DMS53 treated with DMSO at 0.1 percent for 48 hours (cell line): ENCODE data around the gene SCIMP.
"Not testable (repeated sequence)": the region's sequence is repeated elsewhere in the genome, so short reads cannot be mapped to it uniquely, and the experiment has no call there.

Experiments used
- DNase-seq: peaks from one replicate; lab custom pipeline; 2025; ENCODE audit not compliant: unreplicated experiment; lab: John Stamatoyannopoulos, UW

The SCIMP gene

GRCh38 chr17:5238333-5238732 lies 3.7 kb upstream of the SCIMP start:
- DNase-seq, result no peak

GRCh38 chr17:5237541-5238016 lies 2.9 kb upstream of the SCIMP start:
- DNase-seq, result peak; percentile 88

DNA sequence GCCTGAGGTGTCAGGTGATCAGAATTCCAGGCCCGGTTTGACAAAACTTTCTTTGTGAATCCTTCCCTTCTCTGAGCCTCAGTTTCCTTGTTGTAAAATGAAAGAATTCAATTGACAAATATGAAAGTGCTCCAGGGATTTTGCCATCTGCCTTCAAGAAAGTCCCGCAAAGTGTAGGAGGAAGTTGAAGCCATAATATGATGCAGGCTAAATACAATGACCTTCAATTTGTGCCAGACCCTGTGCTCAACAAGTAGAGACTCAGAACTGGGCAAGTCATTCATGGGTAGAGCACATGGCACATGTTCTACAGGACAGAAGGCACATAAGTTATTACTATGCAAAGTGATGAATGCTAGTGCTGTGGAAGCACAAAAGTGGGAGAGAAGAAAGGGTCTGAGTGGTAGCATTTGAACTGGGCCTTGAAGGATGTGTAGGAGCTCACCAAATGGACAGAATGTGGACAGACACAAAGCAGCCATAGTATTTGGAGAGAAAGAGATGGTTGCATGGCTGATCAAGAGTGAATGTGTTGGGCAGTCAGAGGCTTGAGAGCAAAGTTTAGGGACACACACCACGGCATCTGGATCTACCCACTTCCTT lies 2.4 kb upstream of the SCIMP start:
- DNase-seq, result no peak

DNA sequence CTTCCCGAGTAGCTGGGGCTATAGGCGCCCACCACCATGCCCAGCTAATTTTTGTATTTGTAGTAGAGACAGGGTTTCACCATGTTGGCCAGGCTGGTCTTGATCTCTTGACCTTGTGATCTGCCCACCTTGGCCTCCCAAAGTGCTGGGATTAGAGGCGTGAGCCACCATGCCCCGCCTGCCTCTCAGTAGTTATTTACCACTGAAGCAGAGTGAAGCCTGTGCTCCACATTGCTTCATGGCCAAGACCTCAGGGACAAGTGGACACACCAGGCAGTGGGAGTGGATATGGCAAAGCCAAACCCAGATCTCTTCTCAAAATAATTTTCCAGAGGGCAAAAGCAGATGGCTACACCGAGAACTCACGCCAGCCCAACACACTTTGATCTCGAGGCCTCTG lies 1.2 kb downstream of the SCIMP start:
- not testable (repeated sequence) for DNase-seq

DNA sequence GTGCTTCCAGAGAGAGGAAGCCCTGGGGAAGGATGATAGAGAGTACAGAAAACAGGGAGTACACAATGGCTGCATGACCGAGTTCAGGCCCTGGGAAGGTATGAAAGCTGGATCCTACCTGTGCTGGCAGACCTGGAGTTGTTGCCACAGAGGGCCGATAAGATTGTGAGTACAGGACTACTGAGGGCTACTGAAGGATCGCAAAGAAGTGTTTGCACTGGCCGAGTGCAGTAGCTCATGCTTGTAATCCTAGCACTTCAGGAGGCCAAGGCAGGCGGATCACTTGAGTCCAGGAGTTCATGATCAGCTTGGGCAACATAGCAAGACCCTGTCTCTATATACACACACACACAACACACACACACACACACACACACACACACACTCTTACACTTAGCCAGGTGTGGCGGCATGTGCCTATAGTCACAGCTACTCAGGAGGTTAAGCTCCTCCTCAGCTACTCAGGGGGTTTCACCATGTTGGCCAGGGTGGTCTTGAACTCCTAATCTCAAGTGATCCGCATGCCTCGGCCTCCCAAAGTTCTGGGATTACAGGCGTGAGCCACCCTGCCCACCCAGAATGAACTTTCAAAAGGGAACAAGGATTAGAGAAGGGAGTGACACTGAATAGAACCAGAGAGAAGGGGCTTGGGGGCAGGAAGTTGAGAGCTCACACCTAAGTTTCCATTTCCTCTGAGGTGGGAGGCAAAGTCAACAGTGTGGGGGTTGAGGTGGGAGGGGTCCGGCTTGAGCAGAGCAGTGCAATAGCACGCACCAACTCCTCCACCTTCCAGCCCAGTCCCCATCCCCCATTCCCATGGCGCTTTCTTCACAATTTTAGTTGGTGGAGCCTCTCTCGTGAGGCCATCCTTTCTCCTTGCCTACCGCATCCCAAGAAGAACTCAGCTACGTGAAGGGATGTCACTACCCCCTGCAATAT lies 7.5 kb downstream of the SCIMP start:
- no peak for DNase-seq

DNA sequence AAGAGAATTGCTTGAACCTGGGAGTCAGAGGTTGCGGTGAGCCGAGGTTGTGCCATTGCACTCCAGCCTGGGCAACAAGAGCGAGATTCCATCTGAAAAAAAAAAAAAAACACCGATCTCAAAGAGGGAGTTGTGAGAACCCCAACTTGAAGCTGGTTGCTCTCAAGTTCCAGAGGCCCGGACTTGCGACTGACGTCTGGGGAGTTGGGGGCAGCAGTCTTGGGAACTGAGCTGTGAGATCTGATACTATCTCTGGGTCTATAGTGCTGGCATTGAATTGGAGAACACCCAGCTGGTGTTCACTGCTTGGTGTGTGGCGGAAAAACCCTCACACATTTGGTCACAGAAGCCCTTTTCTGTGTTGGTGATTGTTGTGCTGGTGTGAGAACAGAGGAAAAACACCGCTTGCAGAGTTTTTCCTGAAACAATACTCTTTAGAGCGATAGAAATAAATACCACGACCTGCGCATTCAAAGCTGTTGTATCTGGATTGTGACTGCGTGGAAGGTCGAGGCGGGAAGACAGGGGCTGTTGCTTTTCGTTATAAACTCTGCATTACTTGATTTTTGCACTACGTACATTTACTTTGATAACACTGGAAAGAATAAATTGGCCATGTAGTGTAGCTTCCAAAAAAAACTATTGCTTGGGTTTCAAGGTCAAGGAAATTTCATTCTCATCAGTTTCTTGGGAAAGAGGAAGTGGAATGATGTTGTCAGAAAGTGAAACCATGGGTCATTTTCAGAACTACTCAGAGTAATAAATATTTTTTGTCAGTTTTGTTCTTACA lies 8.8 kb downstream of the SCIMP start:
- DNase-seq, result no peak

- not testable (repeated sequence) for DNase-seq
These were observed 12.7 kb downstream of the SCIMP start for GRCh38 chr17:5221912-5222311.

DNA sequence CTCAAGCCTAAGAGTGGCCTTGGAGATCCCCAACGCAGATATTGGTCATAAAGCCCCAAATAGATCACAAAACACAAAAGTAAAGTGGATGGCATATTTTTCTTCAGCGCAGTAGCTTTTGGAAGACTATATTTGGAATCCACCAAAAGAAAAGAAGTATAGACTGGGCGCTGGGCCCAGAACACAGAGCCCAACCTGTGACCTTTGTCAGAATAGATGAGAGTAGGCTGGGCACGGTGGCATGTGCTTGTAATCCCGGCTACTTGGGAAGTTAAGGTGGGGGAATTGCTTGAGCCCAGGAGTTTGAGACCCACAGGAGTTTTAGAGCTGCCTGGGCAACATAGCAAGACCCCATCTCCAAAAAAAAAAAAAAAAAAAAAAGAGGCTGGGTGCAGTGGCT lies 14.6 kb downstream of the SCIMP start:
- no peak for DNase-seq

- no peak for DNase-seq
These were observed 15.1 kb downstream of the SCIMP start for GRCh38 chr17:5219536-5219935.

DNA sequence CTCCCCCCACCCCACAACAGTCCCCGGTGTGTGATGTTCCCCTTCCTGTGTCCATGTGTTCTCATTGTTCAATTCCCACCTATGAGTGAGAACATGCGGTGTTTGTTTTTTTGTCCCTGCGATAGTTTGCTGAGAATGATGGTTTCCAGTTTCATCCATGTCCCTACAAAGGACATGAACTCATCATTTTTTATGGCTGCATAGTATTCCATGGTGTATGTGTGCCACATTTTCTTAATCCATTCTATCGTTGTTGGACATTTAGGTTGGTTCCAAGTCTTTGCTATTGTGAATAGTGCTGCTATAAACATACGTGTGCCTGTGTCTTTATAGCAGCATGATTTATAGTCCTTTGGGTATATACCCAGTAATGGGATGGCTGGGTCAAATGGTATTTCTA lies 17.1 kb downstream of the SCIMP start:
- DNase-seq, result not testable (repeated sequence)

- no peak for DNase-seq
These were observed 23.2 kb downstream of the SCIMP start for GRCh38 chr17:5211458-5211857.

GRCh38 chr17:5210614-5211252 lies 23.9 kb downstream of the SCIMP start:
- no peak for DNase-seq

DNA sequence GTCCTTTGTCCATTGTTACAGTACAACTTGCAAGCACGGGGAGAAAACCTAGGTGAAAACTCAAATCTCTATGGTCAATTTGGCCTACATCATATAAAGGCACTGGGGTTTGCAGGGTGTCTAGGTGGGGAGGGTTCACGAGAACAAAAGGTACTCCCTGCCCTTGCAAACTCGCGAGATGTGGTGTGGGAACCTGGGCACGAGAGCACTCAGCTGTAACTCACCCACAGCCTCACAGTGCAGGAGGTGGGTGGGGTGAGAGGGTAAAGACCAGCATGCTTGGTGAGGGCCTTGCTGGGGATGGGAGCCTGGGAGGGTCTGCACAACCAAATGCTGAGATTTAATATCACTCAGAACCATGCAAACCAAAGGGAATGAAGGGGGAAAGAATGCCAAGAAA lies 24.6 kb downstream of the SCIMP start:
- DNase-seq, result no peak

DNA sequence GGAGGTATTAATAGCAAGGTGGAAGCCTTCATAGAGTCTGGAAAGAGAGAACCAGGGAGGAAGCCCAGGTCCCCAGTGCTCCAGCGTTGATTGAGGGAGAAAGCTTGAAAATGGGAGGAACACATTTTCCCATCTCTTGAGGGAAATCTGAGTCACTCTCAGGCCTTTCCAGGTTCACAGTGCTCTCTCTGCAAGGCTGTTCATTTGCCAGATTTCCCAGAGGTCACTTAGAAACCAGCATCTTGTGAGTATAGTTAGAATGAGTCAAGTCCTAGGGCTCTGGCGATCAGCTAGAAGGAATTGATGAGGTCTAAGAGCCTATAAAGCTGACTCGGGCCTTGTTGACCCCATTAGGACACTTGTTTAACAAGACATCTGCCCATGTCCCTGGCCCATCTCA lies 25.3 kb downstream of the SCIMP start:
- no peak for DNase-seq

- no peak for DNase-seq
These were observed 30.8 kb downstream of the SCIMP start for GRCh38 chr17:5203908-5204294.

- DNase-seq, result no peak
These were observed 31.3 kb downstream of the SCIMP start for GRCh38 chr17:5203178-5203907.

DNA sequence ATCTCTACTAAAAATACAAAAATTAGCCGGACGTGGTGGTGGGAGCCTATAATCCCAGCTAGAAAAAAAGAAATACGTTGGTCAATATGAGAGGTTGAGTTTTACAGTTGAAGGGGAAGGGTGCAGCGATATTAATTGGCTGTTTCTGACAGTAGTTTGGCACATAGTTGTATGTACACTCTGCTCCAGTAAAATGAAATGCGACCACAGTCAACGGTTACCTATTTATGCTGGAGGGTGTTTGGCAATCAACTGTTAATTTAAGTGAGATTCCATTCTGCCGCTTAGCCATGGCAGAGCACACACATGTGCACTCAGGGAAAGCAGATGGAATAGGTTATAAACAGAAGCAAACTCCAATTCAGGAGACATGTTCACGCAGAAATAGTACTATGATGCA lies 33.6 kb downstream of the SCIMP start:
- DNase-seq, result no peak

GRCh38 chr17:5200360-5200759 lies 34.3 kb downstream of the SCIMP start:
- no peak for DNase-seq

GRCh38 chr17:5198472-5198871 lies 36.2 kb downstream of the SCIMP start:
- DNase-seq, result no peak

- DNase-seq, result no peak
These were observed 40.3 kb downstream of the SCIMP start for GRCh38 chr17:5194346-5194745.
